Transverse colon (tissue), 4 donors: ENCODE data around the gene BICDL1.

Experiments used
- EP300 ChIP-seq: sonication (generic); formaldehyde crosslinking; IDR thresholded peaks from one replicate; pipeline ENCODE4 v1.6.1; 2017; ENCODE audit warnings: antibody characterized with exemption, low read depth
- POLR2A ChIP-seq: fragments of 450-650 bp; IDR thresholded peaks from one replicate; pipeline ENCODE4 v1.6.1; 2016; ENCODE audit warnings: antibody characterized with exemption, mild to moderate bottlenecking, moderate library complexity
- POLR2AphosphoS5 ChIP-seq, 3 donors: sonication (generic); formaldehyde crosslinking; IDR thresholded peaks; one replicate each; pipeline ENCODE4 v1.6.1; 2016; ENCODE audit warnings: antibody characterized with exemption in 3 of 3
- TF ChIP-seq, protein P1 (sequence below), 5 experiments: fragments of 200-600 bp in 3 of 5; fragments of 450-650 bp in 2 of 5; sonication (generic) in 3 of 5; IDR thresholded peaks; 1 replicate in 2 of 5; 2 replicates in 3 of 5; pipeline ENCODE4 v1.5.1; 2016 to 2017; ENCODE audit warnings: antibody characterized with exemption in 5 of 5, inconsistent platforms in 3 of 5, mild to moderate bottlenecking in 2 of 5, moderate library complexity in 1 of 5

DNA sequence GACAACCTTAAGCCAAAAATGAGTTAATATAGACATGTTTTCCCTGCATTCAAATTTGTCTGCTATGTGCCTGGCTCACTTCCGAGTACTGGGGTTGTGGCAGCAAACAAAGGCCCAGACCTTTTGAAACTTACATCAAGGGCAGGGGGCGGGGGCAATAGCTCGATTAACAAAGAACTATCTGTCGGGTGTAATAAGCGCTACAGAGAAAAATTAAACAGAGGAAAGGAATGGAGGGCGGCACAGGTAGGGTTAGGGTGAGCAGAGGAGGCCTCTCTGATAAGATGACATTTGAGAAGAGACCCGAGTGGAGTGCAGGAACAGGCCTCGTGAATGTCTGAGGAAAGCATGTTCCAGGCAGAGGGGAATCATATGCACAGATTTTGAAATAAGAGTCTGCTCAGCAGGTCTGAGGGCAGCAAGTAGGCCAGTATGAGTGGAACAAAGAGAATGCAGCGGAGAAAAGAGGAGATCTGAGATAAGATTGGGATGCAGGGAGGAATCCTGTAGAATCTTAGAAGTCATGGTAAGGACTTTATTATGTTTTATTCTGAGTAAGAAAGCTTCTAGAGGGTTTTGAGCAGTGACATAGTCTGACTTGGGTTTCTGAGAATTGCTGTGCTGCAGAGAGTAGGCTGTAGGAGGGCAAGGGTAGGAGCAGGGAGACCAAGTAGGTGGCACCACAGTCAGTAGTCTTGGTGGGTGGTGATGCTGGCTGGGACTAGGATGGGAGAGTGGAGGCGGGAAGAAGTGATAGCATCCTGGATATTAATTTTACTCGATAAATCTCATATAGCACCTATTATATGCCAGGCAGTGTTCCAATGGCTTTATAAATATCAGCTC, 52.6 kb downstream of the BICDL1 start:
- no peak for TF ChIP-seq POLR2A
- TF ChIP-seq, protein P1, sequence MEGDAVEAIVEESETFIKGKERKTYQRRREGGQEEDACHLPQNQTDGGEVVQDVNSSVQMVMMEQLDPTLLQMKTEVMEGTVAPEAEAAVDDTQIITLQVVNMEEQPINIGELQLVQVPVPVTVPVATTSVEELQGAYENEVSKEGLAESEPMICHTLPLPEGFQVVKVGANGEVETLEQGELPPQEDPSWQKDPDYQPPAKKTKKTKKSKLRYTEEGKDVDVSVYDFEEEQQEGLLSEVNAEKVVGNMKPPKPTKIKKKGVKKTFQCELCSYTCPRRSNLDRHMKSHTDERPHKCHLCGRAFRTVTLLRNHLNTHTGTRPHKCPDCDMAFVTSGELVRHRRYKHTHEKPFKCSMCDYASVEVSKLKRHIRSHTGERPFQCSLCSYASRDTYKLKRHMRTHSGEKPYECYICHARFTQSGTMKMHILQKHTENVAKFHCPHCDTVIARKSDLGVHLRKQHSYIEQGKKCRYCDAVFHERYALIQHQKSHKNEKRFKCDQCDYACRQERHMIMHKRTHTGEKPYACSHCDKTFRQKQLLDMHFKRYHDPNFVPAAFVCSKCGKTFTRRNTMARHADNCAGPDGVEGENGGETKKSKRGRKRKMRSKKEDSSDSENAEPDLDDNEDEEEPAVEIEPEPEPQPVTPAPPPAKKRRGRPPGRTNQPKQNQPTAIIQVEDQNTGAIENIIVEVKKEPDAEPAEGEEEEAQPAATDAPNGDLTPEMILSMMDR (IDR thresholded peaks at IDR 0.05): no peak
- no peak for TF ChIP-seq POLR2AphosphoS5 (IDR thresholded peaks at IDR 0.05)
- TF ChIP-seq EP300: no peak
